GM21423 (cell line): ENCODE results near the gene CABP7.
"Not testable (repeated sequence)": the region's sequence is repeated elsewhere in the genome, so short reads cannot be mapped to it uniquely, and the experiment has no call there.

Experiments
- ATAC-seq: cut with Tn5 transposase; IDR thresholded peaks from one replicate; pipeline ENCODE4 v1.9.1; 2021; ENCODE audit warnings: mild to moderate bottlenecking, moderate library complexity; ENCODE audit not compliant: unreplicated experiment

Gene CABP7

DNA sequence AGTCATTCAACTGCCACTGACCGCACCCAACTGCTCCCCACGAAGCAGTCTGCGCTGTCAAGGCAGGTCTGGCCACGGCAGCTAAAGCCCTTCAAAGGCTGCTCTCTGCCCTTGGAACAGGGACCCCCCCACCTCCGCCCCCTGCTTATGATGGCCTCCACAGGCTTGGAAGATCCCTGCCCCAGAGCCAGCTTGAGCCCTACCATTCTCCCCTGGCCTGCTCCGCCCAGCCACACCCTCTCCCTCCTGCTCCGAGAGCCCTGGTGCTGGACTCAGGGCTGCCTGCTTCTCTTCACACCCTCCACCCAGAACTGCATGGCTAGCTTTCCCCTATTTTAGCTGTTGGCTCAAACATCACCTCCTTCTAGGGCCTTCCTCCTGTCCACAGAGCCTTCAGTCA is 28.0 kb downstream of the CABP7 start:
- ATAC-seq: no peak

DNA sequence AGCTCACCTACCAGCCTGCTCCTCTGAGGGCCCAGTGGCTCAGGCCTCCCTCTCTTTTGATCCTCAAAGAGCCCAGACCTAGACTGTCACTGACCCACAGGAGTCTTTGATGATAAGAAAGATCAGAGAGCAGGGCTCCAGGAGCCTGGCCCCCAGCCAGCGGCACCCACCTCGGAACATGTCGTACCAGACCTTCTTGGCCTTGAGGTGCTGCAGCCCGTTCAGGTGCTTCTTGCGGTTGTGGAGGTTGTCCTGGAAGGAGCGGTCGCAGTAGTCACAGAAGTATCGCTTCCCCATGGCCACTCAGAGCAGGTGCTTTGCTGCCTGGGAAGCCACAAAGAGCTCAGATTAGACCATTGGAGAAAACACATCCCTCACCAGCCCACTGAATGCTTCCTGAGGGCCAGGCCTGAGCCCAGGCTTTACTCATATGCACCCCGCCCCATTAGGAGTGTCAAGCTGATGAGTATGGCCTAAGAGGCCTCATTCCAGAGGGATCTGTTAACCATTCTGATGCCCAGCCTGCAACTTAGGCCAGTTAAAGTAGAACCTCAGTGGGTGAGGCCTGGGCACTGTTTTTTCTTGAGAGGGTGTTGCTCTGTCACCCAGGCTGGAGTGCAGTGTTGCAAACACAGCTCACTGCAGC is 28.6 kb downstream of the CABP7 start:
- ATAC-seq: no peak

GRCh38 chr22:29750029-29750428 is 30.2 kb downstream of the CABP7 start:
- no peak for ATAC-seq

GRCh38 chr22:29750559-29751538 is 31.0 kb downstream of the CABP7 start:
- ATAC-seq: no peak

DNA sequence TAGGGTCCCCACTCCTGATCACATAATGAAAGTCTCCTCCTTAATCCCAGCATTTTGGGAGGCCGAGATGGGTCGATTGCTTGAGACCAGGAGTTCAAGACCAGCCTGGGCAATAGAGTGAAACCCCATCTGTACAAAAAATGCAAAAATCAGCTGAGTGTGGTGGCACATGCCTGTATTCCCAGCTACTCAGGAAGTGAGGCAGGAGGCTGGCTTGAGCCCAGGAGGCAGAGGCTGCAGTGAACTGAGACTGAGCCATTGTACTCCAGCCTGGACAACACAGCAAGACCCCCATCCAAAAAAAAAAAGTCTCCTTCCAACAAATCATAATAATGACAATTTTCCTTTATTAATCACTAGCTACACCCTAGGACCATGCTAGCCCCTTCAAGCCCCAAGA is 31.9 kb downstream of the CABP7 start:
- ATAC-seq: no peak

GRCh38 chr22:29753808-29754657 is 34.2 kb downstream of the CABP7 start:
- ATAC-seq: no peak

DNA sequence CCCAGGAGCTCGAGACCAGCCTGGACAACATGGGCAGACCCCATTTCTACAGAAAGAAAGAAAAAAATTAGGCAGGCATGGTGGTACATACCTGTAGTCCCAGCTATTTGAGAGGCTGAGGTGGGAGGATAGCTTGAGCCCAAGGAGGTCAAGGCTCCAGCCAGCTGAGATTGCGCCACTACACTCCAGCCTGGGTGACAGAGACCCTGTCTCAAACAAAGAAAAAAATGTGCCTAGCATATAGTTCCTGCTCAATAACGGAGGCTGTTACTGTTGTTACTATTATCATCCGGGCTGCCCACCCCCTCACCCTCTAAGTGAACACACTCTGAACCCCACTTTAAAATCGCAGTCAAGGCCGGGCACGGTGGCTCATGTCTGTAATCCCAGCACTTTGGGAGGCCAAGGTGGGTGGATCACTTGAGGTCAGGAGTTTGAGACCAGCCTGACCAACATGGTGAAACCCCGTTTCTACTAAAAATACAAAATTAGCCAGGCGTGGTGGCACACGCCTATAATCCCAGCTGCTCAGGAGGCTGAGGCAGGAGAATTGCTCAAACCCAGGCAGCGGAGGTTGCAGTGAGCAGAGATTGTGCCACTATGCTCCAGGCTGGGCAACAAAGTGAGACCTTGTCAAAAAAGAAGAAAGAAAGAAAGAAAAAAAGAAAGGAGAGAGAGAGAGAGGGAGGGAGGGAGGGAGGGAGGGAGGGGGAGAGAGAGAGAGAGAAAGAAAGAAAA is 35.0 kb downstream of the CABP7 start:
- not testable (repeated sequence) for ATAC-seq

DNA sequence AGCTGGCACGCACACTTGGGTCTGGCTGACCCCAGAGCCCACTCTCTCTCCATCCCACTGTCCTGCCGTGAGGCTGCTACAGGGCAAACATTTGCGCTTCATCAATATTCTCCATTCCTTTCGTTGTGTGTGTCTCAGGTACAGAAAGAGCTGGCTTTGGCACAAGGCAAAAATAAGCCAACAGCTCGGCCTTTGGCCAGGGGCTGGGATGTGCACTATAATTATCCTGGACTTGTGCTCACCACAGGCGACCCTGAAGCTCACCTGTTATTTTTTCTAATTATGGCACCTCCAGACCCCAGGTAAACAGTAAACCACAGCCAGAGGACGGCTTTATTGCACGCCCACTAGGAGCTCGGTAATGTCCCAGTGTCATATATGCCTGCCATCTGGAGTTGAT is 36.1 kb downstream of the CABP7 start:
- ATAC-seq: no peak

DNA sequence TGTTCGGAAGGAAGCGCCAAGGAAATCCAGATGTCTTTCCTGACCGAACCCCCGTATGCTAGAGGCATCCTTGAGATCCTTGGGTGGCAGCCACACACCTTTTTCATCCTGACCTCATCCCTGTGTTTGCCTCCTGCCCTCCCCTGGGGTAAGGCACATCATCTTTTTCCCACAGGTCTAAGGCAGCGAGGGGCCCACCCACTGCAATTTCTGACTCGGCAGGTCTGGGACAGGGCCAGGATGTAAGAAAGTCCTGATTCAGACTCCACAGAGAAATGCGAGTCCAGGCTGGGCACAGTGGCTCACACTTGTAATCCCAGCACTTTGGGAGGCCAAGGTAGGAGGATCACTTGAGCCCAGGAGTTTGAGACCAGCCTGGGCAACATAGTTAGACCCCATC is 36.5 kb downstream of the CABP7 start:
- no peak for ATAC-seq

DNA sequence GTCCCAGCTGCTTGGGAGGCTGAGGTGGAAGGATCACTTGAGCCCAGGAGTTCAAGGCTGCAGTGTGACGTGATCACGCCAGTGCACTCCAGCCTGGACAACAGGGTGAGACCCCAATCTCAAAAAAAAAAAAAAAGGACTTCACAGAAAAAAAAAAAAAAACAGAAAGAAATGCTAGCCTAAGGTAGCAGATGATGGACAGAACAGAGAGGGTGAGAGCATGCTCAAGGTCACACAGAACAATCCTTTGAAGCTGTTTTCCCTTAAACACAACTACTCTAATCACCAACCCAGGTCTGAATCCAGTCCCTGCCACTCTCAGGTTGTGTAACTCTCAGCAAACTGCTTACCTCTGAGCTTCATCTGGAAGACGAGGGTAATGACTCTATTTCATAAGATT is 37.3 kb downstream of the CABP7 start:
- ATAC-seq: no peak

- no peak for ATAC-seq
Observed at GRCh38 chr22:29758068-29758622, 38.3 kb downstream of the CABP7 start.

DNA sequence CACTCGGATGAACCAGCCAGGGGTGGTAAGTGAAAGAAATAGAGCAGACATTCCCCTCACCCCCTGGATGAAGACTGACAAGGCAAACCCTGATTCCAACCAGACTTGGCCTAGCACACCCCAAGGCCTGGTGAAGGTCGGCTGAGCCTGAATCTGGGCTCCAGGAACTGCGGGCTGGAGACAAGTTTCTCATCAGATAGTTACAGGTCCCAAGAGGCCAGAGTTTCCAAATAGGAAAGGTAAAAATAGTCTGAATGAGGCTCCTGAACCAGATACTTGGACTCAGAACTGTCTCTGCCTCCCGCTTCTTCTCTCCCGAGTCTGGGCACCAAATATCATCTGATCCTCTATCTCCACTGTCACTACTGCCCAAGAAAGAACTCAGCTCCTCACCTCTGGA is 39.2 kb downstream of the CABP7 start:
- ATAC-seq: no peak

DNA sequence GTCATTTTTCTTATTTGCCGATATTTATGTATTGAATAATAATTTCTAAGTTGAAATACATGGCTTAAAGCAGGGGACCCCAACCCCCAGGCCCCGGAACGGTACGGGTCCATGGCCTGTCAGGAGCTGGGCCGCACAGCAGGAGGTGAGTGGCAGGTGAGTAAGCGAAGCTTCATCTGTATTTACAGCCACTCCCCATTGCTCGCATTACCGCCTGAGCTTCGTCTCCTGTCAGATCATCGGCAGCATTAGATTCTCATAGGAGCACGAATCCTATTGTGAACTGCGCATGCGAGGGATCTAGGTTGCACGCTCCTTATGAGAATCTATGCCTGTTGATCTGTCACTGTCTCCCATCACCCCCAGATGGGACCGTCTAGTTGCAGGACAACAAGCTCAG is 42.5 kb downstream of the CABP7 start:
- no peak for ATAC-seq

DNA sequence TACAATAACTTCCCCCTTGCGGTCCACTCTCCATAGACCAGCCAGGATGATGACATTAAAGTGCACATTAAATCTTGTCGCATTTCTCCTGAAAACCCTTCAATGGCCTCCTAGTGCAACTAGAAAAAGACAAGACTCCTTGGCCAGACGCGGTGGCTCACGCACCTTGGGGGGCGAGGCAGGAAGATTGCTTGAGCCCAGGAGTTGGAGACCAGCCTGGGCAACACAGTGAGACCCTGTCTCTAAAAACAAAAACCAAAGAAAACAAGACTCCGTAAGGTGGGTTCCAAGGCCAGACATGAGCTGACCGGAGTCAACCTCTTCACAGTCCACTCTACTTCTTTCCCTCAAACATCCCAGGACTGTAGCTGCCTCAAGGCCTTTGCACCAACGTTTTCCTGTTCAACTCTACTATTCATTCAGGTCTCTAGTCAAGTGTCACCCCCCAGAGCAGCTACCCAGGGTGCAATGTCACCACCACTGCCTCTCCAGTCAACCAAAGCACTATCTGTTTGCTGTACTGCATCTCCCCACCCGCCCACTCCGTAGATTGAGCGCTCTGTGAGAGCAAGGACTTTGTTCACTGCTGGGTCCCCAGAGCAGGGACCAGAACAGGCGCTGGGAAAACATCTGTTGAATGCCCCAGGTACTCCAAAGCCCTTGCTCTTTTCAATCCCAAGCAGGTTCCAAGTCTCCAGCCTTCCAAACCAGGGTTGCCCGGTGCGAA is 46.3 kb downstream of the CABP7 start:
- ATAC-seq: peak; percentile 25

DNA sequence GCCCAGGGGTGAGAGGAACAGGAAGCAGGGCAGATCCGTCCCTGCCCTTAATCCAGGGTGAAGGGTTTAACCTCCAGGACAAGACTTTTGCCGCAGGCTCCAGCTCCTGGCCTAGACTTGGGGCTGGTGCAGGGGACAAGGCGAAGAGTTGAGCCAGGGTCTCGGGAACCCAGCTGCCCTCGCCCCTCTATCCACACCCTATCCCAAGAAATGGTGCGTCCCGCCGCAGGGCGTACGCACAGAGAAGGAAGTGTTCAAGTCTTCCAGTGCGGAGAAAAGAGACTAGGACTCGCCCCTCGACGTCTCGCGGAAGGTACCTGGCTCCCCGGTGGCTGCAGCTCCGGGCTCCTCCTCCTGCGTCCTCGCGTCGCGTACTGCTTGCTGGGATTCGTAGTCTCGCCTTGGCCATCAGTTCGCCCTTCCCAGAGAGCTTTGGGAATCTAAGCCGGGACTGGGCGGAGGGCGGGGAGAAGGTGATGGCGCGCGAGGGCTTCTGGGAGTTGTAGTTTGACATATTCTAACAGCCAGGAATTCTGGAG is 46.9 kb downstream of the CABP7 start, which contains the start of gene ZMAT5:
Gene ZMAT5 (minus strand): TSS at position 376 of the 539 bp plus-strand sequence. CDS start 18,463 bp downstream, outside the sequence.
- ATAC-seq: peak; percentile 81

GRCh38 chr22:29767171-29768051 is 47.6 kb downstream of the CABP7 start, which contains the start of gene UQCR10:
UQCR10 (plus strand) TSS chr22:29767369; CDS start chr22:29767399, 30 bp downstream.
- ATAC-seq: peak; percentile 63

GRCh38 chr22:29768052-29768693 is 48.4 kb downstream of the CABP7 start:
- ATAC-seq: no peak
